Activated CD8-positive, alpha-beta memory T cell treated with anti-CD3 and anti-CD28 coated beads for 4 hours (primary cell): ENCODE measurements around the gene TPBGL.

Source experiments
- DNase-seq, 2 donors: peaks; one replicate each; pipeline ENCODE4 v3.0.0-alpha.2; 2020; ENCODE audit warnings: low read depth in 2 of 2

Gene TPBGL, protein sequence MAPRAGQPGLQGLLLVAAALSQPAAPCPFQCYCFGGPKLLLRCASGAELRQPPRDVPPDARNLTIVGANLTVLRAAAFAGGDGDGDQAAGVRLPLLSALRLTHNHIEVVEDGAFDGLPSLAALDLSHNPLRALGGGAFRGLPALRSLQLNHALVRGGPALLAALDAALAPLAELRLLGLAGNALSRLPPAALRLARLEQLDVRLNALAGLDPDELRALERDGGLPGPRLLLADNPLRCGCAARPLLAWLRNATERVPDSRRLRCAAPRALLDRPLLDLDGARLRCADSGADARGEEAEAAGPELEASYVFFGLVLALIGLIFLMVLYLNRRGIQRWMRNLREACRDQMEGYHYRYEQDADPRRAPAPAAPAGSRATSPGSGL

DNA sequence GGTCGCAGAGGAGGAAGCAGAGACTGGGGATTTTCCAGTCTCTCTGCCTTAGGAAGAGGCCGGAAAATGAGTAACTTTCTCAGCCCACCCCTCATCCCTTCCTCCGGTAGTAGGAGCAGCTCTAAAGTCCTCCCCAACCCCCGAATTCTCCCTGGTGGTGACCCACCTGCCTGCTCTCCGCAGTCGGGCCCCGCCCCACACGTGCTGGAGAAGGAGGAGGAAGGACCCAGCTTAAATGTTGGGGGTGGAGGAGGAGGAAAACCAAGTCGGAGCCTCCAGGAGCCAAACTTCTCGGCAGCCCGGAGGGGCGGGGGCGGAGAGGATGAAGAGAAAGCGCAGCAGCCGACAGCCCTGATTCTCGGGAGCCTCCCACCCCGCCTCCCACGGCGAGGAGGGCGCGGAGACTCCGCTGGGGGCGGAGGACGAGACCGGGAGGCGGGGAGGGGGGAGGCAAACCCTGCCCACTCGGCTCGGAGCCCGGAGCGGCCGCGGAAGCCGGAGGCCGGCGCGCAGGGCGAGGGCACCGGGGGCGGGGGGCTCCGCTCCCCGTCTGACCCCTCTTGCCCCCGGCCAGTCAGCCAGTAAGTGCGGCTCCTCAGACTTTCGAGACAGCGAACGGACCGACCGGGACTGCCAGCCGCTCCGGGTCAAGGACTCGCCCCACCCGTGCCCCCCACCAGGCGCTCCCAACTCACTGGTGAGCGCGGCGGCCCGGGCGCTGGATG is at the start of gene TPBGL:
TSS of gene TPBGL (plus strand) at position 464 of the 725 bp plus-strand sequence. CDS start 276 bp downstream, outside the sequence.
- peak in 1 of 2 donors; percentile 8 for DNase-seq

DNA sequence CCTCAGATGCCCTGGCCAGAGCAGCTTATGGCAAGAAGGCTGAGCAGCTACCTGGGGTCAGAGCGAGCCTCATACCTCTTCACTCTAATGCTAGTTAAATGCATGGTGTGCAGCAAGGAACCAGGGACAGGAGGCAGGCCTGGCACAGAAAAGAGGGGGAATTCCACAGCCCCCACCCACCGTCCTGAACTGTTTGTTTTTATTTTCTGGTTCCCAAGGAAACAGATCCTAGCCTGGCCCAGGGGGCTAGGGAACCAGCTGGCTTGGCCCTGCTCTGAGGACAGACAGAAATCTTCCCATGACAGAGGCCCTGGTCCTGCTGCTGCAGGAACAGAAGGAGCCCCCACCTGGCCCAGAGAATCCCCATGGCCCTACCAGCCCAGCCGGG is 49.2 kb upstream of the TPBGL start:
- no peak for DNase-seq

GRCh38 chr11:75193271-75193670 is 47.3 kb upstream of the TPBGL start:
- DNase-seq, result no peak

- DNase-seq, result no peak
Measured at GRCh38 chr11:75193711-75194110, 46.9 kb upstream of the TPBGL start.

GRCh38 chr11:75194147-75194546 is 46.4 kb upstream of the TPBGL start:
- DNase-seq, result no peak

DNA sequence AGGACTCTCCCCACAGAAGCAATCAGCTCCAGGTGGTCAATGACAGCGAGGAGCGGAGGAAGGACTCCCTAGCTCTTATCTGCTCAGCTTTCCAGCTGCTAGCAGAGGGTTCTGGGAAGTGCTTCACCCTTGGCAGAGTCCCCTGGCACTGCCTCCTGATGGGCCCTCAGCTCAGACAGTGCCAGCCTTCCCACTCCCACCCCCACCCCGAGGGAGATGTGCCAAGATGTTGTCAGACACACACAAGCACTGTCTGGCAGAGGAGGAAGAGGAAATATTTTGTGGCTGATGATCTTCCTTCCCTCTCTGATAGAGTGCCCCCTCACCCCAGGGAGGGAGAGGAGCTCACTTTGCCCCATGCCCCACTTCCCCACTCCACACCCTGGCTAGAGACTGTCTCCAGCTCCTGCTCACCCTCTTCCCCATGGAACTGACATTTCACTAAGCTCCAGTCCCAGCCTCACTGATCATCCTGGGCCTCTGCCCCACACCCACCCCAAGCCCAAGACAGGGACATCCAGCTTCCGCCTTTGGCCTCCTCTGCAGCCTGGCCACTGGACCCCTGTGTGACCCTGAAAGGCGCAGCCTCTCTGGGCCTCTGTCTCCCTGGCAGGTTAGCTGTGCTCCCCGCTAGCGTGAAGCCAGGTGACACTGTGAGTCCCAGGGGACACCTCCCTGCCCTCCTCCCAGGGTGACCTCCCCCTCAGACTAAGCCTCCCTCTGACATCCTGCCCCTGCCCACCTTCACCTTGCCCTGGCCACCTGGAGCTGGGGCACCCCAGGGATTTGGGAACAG is 45.2 kb upstream of the TPBGL start:
- DNase-seq, result no peak

- DNase-seq, result no peak
Measured at GRCh38 chr11:75196426-75196825, 44.1 kb upstream of the TPBGL start.

GRCh38 chr11:75197512-75198277 is 42.9 kb upstream of the TPBGL start:
- DNase-seq, result no peak

GRCh38 chr11:75198278-75198973 is 42.1 kb upstream of the TPBGL start:
- no peak for DNase-seq

- no peak for DNase-seq
Measured at GRCh38 chr11:75199412-75199955, 41.1 kb upstream of the TPBGL start.

DNA sequence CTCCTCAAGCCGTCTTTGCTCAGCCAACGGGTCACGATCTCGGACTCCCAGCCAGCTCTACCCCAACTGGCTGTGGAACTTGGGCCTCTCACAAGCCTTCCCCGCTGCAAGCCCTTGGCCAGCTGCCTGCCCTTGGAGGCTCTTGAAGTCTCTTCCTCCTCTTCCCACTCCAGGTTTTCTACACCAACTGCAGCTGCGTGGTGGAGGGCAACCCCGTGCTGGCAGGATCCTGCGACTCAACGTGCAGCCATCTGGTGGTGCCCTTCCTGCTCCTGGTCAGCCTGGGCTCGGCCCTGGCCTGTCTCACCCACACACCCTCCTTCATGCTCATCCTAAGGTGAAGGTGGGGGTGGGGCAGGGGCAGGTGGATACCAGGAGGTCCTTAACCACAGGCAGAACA is 40.5 kb upstream of the TPBGL start:
- no peak for DNase-seq

- no peak for DNase-seq
Measured at GRCh38 chr11:75200531-75200930, 40.0 kb upstream of the TPBGL start.

- DNase-seq, result no peak
Measured at GRCh38 chr11:75201771-75202170, 38.8 kb upstream of the TPBGL start.

DNA sequence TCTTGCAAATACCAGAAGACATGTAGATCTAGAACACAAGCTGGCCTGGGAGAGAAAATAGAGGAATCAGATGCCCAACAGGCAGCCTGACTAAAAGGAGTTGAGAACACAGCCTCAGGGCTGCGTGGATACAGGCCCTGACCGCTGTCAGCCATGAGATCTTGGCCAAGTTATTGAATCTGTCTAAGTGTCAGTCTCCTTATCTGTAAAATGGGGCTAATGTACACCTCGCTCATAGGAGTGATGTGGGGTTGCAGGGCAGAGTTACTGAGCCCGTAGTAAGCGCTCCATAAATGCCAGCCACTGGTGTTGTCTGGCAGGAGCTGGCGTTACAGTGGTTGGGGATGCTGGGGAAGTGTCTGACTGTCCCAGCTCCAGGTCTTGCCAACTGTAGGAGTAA is 38.4 kb upstream of the TPBGL start:
- no peak for DNase-seq

GRCh38 chr11:75203138-75203537 is 37.4 kb upstream of the TPBGL start:
- no peak for DNase-seq

DNA sequence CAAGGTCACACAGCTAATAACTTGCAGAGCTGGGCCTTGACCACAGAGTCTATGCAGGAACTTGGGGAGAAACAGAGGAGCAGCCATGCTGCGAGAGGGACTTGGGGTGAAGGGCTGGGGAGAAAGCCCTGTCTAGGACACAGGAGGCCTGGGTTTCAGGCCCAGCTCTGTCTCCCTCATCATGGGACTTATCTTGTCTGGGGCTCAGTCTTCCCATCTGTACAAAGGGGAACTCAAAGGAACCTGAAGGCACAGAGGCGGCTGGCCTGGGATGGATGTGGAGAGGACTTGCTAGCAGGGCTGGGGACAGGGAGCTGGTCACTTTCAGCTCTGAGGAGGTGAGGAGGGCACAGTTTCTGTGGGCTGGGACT is 36.9 kb upstream of the TPBGL start:
- no peak for DNase-seq

DNA sequence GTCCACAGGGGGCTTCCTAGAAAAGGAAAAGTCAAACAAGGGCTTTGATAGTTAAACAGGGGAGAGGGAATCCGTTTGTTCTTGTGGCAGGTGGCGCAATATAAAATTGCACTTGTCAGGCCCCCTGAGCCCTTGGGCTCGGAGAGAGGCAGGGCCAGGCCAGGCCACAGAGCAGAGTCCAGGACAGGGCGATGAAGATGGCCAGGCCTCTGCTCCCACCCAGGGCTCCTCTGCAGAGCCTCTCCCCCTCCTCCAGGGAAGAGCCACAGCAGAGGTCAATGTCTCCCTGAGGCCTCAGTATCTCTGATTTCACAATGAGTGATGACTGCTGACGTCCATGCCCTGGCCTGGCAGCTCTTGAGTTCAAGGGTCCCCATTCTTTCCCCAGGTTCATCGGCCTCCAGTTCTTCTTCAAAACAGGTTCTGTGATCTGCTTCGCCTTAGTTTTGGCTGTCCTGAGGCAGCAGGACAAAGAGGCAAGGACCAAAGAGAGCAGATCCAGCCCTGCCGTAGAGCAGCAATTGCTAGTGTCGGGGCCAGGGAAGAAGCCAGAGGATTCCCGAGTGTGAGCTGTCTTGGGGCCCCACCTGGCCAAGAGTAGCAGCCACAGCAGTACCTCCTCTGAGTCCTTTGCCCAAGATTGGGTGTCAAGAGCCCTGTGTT is 36.4 kb upstream of the TPBGL start:
- no peak for DNase-seq

DNA sequence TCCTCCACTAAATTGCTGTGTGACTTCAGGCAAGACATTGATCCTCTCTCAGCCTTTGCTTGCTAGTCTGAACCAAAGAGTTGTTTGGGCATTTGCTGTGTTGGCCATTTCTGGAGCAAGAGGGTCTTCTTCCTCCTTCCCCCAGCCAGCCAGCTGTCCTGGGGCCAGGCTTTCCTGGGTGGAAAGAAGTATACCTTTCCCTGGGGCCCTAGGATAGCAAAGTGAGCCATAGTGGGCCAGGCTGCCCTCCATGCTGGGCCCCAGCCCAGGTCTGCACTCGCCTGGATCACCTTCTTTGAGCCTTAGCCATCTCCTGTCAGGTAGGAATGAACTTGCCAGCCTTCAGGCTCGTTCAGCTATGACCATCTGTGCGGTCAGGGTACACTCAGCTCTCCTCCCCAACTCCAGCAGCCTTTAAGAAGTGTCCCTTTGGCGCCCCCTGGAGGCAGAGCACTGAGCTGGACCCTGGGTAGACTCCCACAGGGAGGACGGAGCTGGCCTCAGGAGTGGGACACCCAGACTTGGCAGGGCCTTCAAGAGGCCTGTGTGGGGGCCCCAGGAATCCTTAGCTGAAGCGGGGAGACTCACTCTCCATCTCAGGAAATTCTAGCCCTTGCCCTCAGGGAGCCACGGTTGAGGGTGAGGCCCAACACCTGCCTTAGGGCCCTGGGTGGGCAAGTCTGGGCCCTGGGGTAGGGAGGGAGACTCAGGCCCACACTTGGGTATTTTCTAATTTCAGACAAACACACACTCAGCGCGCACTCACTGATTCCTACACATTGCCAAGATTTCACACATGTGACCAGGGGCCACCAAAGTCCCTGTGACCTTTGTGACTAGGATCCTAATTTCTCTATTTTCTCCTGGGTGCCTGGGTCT is 35.6 kb upstream of the TPBGL start:
- DNase-seq, result peak; percentile 55 to 66

- DNase-seq, result no peak
Measured at GRCh38 chr11:75205564-75206020, 35.0 kb upstream of the TPBGL start.
